GM19043 (cell line): ENCODE data around the gene RBM11.

Source experiments
- ATAC-seq: cut with Tn5 transposase; IDR thresholded peaks from one replicate; pipeline ENCODE4 v1.9.1; 2021; ENCODE audit warnings: low read depth; ENCODE audit not compliant: unreplicated experiment

The RBM11 gene

DNA sequence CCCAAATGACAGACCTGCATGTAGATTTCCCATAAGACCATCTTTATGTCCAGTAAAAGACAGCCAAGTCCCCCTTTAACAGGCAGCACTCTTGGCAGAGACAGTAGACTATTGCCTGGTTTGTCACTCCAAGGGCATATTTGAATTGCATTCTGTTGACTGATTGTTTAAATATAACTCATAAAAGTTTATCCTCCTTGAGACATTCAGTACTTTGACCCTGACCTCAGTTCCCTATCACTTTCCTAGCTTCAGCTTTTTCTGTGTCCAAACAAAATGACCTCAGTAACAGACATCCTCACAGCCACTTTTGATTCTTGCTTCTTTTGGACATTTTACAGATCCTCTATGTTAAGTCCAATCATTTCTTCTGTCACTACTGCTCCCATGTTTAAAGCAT is 51.1 kb downstream of the RBM11 start:
- no peak for ATAC-seq

DNA sequence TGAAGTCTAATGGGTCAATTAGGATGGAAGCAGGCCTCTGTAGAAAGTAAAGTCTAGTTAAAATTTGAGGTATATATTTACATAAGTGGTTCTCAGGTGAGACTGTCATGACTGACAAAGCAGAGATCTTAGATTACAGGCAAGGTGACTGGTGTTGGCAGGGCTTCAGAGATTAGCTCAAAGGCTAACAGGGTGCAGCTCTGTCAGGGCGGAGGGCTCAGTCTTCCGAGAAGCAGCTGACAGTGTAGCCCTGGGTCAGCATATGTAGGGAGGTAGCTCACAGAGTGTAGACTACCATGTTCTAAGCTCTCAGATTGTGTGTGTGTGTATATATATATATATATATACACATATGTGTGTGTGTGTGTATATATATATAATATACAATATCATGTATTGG is 54.7 kb downstream of the RBM11 start:
- ATAC-seq = no peak

DNA sequence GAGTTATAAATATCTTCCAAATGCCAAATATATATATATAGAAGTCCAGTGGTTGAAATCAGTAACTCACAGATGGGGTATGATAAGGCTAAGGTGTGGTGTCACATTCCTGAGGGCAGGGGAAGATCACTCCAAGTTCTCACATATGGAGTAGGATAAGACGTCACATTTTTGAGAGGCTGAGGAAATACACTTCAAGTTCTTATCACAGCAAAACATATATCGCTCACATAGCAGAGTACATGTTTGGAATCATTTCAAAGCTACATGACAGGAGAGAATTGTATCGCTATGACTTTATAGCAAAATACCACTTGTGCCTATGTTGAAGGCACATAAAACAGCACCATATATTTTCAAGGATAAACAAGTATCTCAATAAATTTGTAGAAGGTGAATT is 55.1 kb downstream of the RBM11 start:
- no peak for ATAC-seq

- ATAC-seq = no peak
Observed at GRCh38 chr21:14271641-14272040, 55.7 kb downstream of the RBM11 start.

- ATAC-seq = no peak
Observed at GRCh38 chr21:14273736-14274538, 58.0 kb downstream of the RBM11 start.

- ATAC-seq = no peak
Observed at GRCh38 chr21:14275702-14276205, 59.8 kb downstream of the RBM11 start.
